Caco-2 (cell line): Measurements from ENCODE around the gene UBR4. TPM values are rescaled to one million over a fixed set of nuclear protein-coding genes. Genes with fewer than 3 reads are reported as not detected.

Source experiments
- BruUV-seq: library from RNA; stranded (reverse); fragments of 400-500 nt; replicated peaks from 2 replicates; lab custom pipeline; 2021; lab: Mats Ljungman, UMichigan
- CTCF ChIA-PET: fragments of 300-600 bp; sonication (Branson Sonifier 250); formaldehyde crosslinking; loops from one replicate; lab custom pipeline; 2022; ENCODE audit warnings: antibody characterized with exemption; lab: Charles Lee
- POLR2A ChIA-PET: fragments of 300-600 bp; sonication (Branson Sonifier 250); formaldehyde crosslinking; loops from one replicate; lab custom pipeline; 2022; ENCODE audit warnings: antibody characterized with exemption; lab: Charles Lee
- DNase-seq, 2 experiments: peaks; one replicate each; pipeline versions ENCODE4 v3.0.0 to v3.0.0-alpha.2; 2020 to 2022
- H3K27me3 ChIP-seq: replicated peaks from 2 replicates; pipeline ENCODE4 v1.6.0; 2011; ENCODE audit warnings: low read length; ENCODE audit not compliant: control insufficient read depth, insufficient read depth
- H3K36me3 ChIP-seq: 2 replicates; pipeline ENCODE4 v1.5.1; 2011; ENCODE audit warnings: low read length; ENCODE audit not compliant: control insufficient read depth, insufficient read depth
- H3K4me1 ChIP-seq: fragments of 250-450 bp; sonication (Bioruptor Pico); 2 replicates; pipeline ENCODE4 v1.5.1; 2020; ENCODE audit warnings: mild to moderate bottlenecking
- H3K4me3 ChIP-seq: 2 replicates; pipeline ENCODE4 v1.5.1; 2011; ENCODE audit warnings: low read depth, mild to moderate bottlenecking, control low read depth, low read length
- H3K9me3 ChIP-seq: fragments of 250-450 bp; sonication (Bioruptor Pico); 2 replicates; pipeline ENCODE4 v1.5.1; 2020; ENCODE audit warnings: mild to moderate bottlenecking, moderate library complexity
- H3K27ac Mint-ChIP-seq: one replicate; pipeline ENCODE4 v1.8.0; 2022; ENCODE audit warnings: mixed read lengths; ENCODE audit not compliant: unreplicated experiment
- H3K27me3 Mint-ChIP-seq: one replicate; pipeline ENCODE4 v1.8.0; 2022; ENCODE audit warnings: mixed read lengths; ENCODE audit not compliant: insufficient read depth, unreplicated experiment
- H3K36me3 Mint-ChIP-seq: one replicate; pipeline ENCODE4 v1.8.0; 2022; ENCODE audit warnings: mild to moderate bottlenecking, mixed read lengths; ENCODE audit not compliant: insufficient read depth, unreplicated experiment
- H3K4me1 Mint-ChIP-seq: one replicate; pipeline ENCODE4 v1.8.0; 2022; ENCODE audit warnings: low read depth, mixed read lengths; ENCODE audit not compliant: unreplicated experiment
- H3K4me3 Mint-ChIP-seq: one replicate; pipeline ENCODE4 v1.8.0; 2022; ENCODE audit warnings: mild to moderate bottlenecking, moderate library complexity, mixed read lengths; ENCODE audit not compliant: unreplicated experiment
- H3K9me3 Mint-ChIP-seq: one replicate; pipeline ENCODE4 v1.8.0; 2022; ENCODE audit warnings: mixed read lengths; ENCODE audit not compliant: unreplicated experiment
- CTCF ChIP-seq, 2 experiments: fragments of 200-600 bp in 1 of 2; IDR thresholded peaks; 1 replicate in 1 of 2; 2 replicates in 1 of 2; pipeline versions ENCODE4 v1.5.1 to v1.8.0; 2011 to 2022; ENCODE audit warnings: antibody characterized with exemption in 1 of 2, control low read depth in 1 of 2, inconsistent platforms in 1 of 2, low read depth in 1 of 2, low read length in 1 of 2, mild to moderate bottlenecking in 1 of 2, moderate library complexity in 1 of 2; ENCODE audit not compliant: insufficient read depth in 1 of 2, severe bottlenecking in 1 of 2, unreplicated experiment in 1 of 2
- intact Hi-C: fragments of 100-400 bp; cut with micrococcal nuclease; formaldehyde crosslinking; loops from one replicate; pipeline ENCODE4 v1.10.0; 2022; ENCODE audit not compliant: unreplicated experiment
- total RNA-seq: library from RNA; stranded (reverse); gene quantifications from 2 replicates; pipeline ENCODE4 v1.2.3, GENCODE V29; 2022

Gene UBR4
- total RNA-seq, 1 experiment from 2014 or later = 317 TPM

GRCh38 chr1:19074902-19075721 is 135.0 kb downstream of the UBR4 start:
- Mint-ChIP-seq H3K27me3 (no peaks in the 10 kb centered on the region), H3K27ac (no peak overlapping the region), H3K4me1 (no peaks in the 10 kb centered on the region), H3K9me3 (no peaks in the 10 kb centered on the region), H3K36me3 (peaks cover 94% of the 10 kb centered on the region), H3K4me3 (no peak overlapping the region)
- Histone ChIP-seq H3K4me3 (no peak overlapping the region), H3K36me3 (peaks cover 2% of the 10 kb centered on the region), H3K9me3 (no peaks in the 10 kb centered on the region), H3K27me3 (no peaks in the 10 kb centered on the region), H3K4me1 (peaks cover 8% of the 10 kb centered on the region)
- TF ChIP-seq CTCF (IDR thresholded peaks at IDR 0.05; ENCODE audit: insufficient read depth in 1 of 2, low read depth in 1 of 2, low read length in 1 of 2, severe bottlenecking in 1 of 2, unreplicated experiment in 1 of 2) = no peak
- CTCF ChIA-PET = no interaction called here
- POLR2A ChIA-PET = no interaction called here
- no peak for DNase-seq
- intact Hi-C loops = no loop called here
- BruUV-seq = no TSS peak

GRCh38 chr1:19074361-19074901 is 135.6 kb downstream of the UBR4 start:
- TF ChIP-seq CTCF (IDR thresholded peaks at IDR 0.05; ENCODE audit: insufficient read depth in 1 of 2, low read depth in 1 of 2, low read length in 1 of 2, severe bottlenecking in 1 of 2, unreplicated experiment in 1 of 2) = no peak
- H3K9me3 ChIP-seq = no peaks in the 10 kb centered on the region
- Mint-ChIP-seq H3K27ac (no peak overlapping the region), H3K27me3 (no peaks in the 10 kb centered on the region), H3K9me3 (no peaks in the 10 kb centered on the region), H3K4me3 (no peak overlapping the region), H3K4me1 (no peaks in the 10 kb centered on the region), H3K36me3 (peaks cover 94% of the 10 kb centered on the region)
- H3K4me3 ChIP-seq = no peak overlapping the region
- POLR2A ChIA-PET = no interaction called here
- H3K27me3 ChIP-seq = no peaks in the 10 kb centered on the region
- 0 out of 2 replicates have a peak, but pooled peaks cover 1% of the 10 kb centered on the region for H3K4me1 ChIP-seq
- peaks cover 2% of the 10 kb centered on the region for H3K36me3 ChIP-seq
- intact Hi-C loops = no loop called here
- CTCF ChIA-PET = no interaction called here
- BruUV-seq = no TSS peak
- DNase-seq = no peak

- Mint-ChIP-seq H3K36me3 (peaks cover 92% of the 10 kb centered on the region), H3K27me3 (no peaks in the 10 kb centered on the region), H3K4me3 (no peak overlapping the region), H3K27ac (no peak overlapping the region), H3K9me3 (no peaks in the 10 kb centered on the region), H3K4me1 (no peaks in the 10 kb centered on the region)
- DNase-seq = no peak
- no TSS peak for BruUV-seq
- CTCF ChIA-PET = no interaction called here
- Histone ChIP-seq H3K36me3 (peaks cover 2% of the 10 kb centered on the region; the same call in 1 of the 2 replicates), H3K27me3 (no peaks in the 10 kb centered on the region), H3K9me3 (no peaks in the 10 kb centered on the region), H3K4me1 (no peaks in the 10 kb centered on the region), H3K4me3 (no peak overlapping the region)
- no peak for TF ChIP-seq CTCF (IDR thresholded peaks at IDR 0.05; ENCODE audit: insufficient read depth in 1 of 2, low read depth in 1 of 2, low read length in 1 of 2, severe bottlenecking in 1 of 2, unreplicated experiment in 1 of 2)
- intact Hi-C loops = no loop called here
- POLR2A ChIA-PET = no interaction called here
Observed at GRCh38 chr1:19073311-19074186, 136.5 kb downstream of the UBR4 start.
